Gastroesophageal sphincter (tissue), 3 donors: ENCODE measurements around the gene IBA57.

Experiments
- CTCF ChIP-seq, 4 experiments: fragments of 200-600 bp in 2 of 4; fragments of 450-650 bp in 2 of 4; sonication (generic) in 1 of 4; IDR thresholded peaks; one replicate each; pipeline ENCODE4 v1.5.1; 2017 to 2019; ENCODE audit warnings: antibody characterized with exemption in 4 of 4, mild to moderate bottlenecking in 2 of 4, moderate library complexity in 2 of 4
- POLR2AphosphoS5 ChIP-seq: sonication (generic); formaldehyde crosslinking; IDR thresholded peaks from one replicate; pipeline ENCODE4 v1.6.1; 2017; ENCODE audit warnings: antibody characterized with exemption

GRCh38 chr1:228177183-228177475 lies 11.5 kb downstream of the IBA57 start:
- TF ChIP-seq POLR2AphosphoS5 (no peak), CTCF (IDR thresholded peaks at IDR 0.05) (no peak)
